ENCODE results near the gene NGLY1.

GRCh38 chr3:25697553-25697952, 85.7 kb downstream of the NGLY1 start:
- TF ChIP-seq CTCF (IDR thresholded peaks at IDR 0.05) (no peak), POLR2A (IDR thresholded peaks at IDR 0.05; ENCODE audit: low read depth) (no peak)
